ENCODE results near the gene B3GNT8.

DNA sequence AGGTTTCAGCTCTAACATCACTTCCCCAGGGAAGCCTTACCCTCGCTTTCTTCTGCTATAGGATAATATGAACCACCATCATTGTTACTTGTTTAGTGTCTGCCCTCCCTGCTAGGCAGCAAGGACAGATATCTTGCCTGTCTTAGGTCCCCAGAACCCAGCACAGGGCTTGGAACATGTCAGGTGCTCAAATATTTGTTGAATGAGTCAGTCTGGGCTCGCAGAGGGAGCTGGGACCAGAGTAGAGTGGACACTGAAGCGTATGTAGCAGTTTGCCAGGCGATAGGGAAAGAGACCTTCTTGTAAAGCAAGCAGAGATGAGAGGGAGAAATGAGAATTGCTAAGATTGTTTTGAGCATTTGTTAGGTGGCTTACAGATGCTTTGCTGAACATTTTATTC is 17.9 kb downstream of the B3GNT8 start:
- TF ChIP-seq, protein P1, sequence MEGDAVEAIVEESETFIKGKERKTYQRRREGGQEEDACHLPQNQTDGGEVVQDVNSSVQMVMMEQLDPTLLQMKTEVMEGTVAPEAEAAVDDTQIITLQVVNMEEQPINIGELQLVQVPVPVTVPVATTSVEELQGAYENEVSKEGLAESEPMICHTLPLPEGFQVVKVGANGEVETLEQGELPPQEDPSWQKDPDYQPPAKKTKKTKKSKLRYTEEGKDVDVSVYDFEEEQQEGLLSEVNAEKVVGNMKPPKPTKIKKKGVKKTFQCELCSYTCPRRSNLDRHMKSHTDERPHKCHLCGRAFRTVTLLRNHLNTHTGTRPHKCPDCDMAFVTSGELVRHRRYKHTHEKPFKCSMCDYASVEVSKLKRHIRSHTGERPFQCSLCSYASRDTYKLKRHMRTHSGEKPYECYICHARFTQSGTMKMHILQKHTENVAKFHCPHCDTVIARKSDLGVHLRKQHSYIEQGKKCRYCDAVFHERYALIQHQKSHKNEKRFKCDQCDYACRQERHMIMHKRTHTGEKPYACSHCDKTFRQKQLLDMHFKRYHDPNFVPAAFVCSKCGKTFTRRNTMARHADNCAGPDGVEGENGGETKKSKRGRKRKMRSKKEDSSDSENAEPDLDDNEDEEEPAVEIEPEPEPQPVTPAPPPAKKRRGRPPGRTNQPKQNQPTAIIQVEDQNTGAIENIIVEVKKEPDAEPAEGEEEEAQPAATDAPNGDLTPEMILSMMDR (IDR thresholded peaks at IDR 0.05): no peak
- no peak for TF ChIP-seq POLR2A (IDR thresholded peaks at IDR 0.05)
- no peak for TF ChIP-seq POLR2AphosphoS5 (IDR thresholded peaks at IDR 0.05)

All from breast epithelium (tissue), 3 donors.